ENCODE results near the gene CDK6.

Gene CDK6

GRCh38 chr7:92644406-92645113 lies 191.8 kb downstream of the CDK6 start:
- DNase-seq (ENCODE audit: low read depth): peak; percentile 70

- no peak for DNase-seq (ENCODE audit: low read depth)
These were observed 192.6 kb downstream of the CDK6 start for GRCh38 chr7:92643821-92644220.

GRCh38 chr7:92641921-92642511 lies 194.4 kb downstream of the CDK6 start:
- peak; percentile 69 for DNase-seq (ENCODE audit: low read depth)

GRCh38 chr7:92639966-92640365 lies 196.4 kb downstream of the CDK6 start:
- no peak for DNase-seq (ENCODE audit: low read depth)

GRCh38 chr7:92639213-92639896 lies 197.0 kb downstream of the CDK6 start:
- DNase-seq (ENCODE audit: low read depth): peak; percentile 49

- DNase-seq (ENCODE audit: low read depth): no peak
These were observed 200.3 kb downstream of the CDK6 start for GRCh38 chr7:92636018-92636560.

GRCh38 chr7:92635538-92635937 lies 200.8 kb downstream of the CDK6 start:
- no peak for DNase-seq (ENCODE audit: low read depth)

GRCh38 chr7:92634924-92635519 lies 201.4 kb downstream of the CDK6 start:
- peak; percentile 80 for DNase-seq (ENCODE audit: low read depth)

- no peak for DNase-seq (ENCODE audit: low read depth)
These were observed 202.2 kb downstream of the CDK6 start for GRCh38 chr7:92634205-92634604.

- DNase-seq (ENCODE audit: low read depth): peak; percentile 90
These were observed 203.0 kb downstream of the CDK6 start for GRCh38 chr7:92633211-92633906.

- no peak for DNase-seq (ENCODE audit: low read depth)
These were observed 203.6 kb downstream of the CDK6 start for GRCh38 chr7:92632791-92633190.

- DNase-seq (ENCODE audit: low read depth): no peak
These were observed 204.4 kb downstream of the CDK6 start for GRCh38 chr7:92631850-92632487.

GRCh38 chr7:92631067-92631849 lies 205.1 kb downstream of the CDK6 start:
- DNase-seq (ENCODE audit: low read depth): no peak

- no peak for DNase-seq (ENCODE audit: low read depth)
These were observed 206.6 kb downstream of the CDK6 start for GRCh38 chr7:92629779-92630178.

GRCh38 chr7:92627956-92628355 lies 208.4 kb downstream of the CDK6 start:
- no peak for DNase-seq (ENCODE audit: low read depth)

- no peak for DNase-seq (ENCODE audit: low read depth)
These were observed 210.0 kb downstream of the CDK6 start for GRCh38 chr7:92626281-92626809.

GRCh38 chr7:92625617-92626016 lies 210.8 kb downstream of the CDK6 start:
- no peak for DNase-seq (ENCODE audit: low read depth)

GRCh38 chr7:92624298-92624996 lies 211.9 kb downstream of the CDK6 start:
- no peak for DNase-seq (ENCODE audit: low read depth)

- no peak for DNase-seq (ENCODE audit: low read depth)
These were observed 212.8 kb downstream of the CDK6 start for GRCh38 chr7:92623544-92623943.

- DNase-seq (ENCODE audit: low read depth): no peak
These were observed 213.7 kb downstream of the CDK6 start for GRCh38 chr7:92622685-92623084.

Data from amniotic epithelial cell (primary cell).